Right lung (tissue), 5 donors: Measurements from ENCODE around the gene ALDOA. TPM values are rescaled to one million over a fixed set of nuclear protein-coding genes. Genes with fewer than 3 reads are reported as not detected.

Experiments
- DNase-seq, 2 donors: peaks; one replicate each; pipeline ENCODE4 v3.0.0-alpha.2; 2013
- polyA plus RNA-seq, 5 donors: library from polyadenylated mRNA; unstranded; fragments of 120-200 nt; gene quantifications; one replicate each; pipeline versions ENCODE4 v1.2.1 to v1.2.3, GENCODE V29; 2013; ENCODE audit warnings: inconsistent platforms in 1 of 5, low replicate concordance in 1 of 5; ENCODE audit not compliant: insufficient read length in 5 of 5, insufficient read depth in 1 of 5

Gene ALDOA
- polyA plus RNA-seq, 5 donors, result 251 to 539 (median 362) TPM

DNA sequence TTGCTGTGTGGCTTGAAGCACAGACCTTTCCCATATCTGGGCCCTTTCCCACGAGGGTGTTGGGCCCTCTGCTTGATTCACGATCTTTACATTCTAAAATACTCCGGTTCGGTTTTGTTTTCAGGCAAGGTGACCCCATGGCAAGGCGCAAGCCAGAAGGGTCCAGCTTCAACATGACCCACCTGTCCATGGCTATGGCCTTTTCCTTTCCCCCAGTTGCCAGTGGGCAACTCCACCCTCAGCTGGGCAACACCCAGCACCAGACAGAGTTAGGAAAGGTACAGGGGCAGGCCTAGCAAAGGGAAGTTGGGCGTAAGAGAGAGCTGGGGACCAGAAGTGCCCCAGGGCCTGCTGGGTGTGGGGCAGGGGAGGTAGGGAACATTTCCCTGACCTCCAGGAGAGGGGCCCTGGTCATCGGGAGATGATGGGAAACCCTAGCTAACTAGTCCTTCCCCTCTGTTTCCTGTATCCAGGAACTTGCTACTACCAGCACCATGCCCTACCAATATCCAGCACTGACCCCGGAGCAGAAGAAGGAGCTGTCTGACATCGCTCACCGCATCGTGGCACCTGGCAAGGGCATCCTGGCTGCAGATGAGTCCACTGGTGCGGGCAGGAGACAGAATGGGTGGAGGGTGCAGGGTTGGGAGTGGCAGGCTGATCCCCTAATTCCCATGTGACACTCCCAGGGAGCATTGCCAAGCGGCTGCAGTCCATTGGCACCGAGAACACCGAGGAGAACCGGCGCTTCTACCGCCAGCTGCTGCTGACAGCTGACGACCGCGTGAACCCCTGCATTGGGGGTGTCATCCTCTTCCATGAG, 1.4 kb downstream of the ALDOA start:
- no peak for DNase-seq

DNA sequence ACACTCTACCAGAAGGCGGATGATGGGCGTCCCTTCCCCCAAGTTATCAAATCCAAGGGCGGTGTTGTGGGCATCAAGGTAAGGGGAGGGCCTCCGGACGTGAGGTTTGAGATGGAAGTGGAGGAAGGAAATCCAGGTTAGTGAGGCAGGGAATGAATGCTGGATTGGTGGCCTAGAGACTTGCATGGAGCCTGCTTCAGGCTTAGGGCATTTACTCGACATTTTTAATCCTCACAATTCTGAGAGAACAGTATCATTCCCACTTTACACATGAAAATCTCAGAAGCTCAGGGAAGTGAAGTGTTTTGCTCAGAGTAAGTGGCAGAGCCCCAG, 2.0 kb downstream of the ALDOA start:
- DNase-seq, result no peak

GRCh38 chr16:30068333-30068732, 2.8 kb downstream of the ALDOA start:
- DNase-seq, result no peak

DNA sequence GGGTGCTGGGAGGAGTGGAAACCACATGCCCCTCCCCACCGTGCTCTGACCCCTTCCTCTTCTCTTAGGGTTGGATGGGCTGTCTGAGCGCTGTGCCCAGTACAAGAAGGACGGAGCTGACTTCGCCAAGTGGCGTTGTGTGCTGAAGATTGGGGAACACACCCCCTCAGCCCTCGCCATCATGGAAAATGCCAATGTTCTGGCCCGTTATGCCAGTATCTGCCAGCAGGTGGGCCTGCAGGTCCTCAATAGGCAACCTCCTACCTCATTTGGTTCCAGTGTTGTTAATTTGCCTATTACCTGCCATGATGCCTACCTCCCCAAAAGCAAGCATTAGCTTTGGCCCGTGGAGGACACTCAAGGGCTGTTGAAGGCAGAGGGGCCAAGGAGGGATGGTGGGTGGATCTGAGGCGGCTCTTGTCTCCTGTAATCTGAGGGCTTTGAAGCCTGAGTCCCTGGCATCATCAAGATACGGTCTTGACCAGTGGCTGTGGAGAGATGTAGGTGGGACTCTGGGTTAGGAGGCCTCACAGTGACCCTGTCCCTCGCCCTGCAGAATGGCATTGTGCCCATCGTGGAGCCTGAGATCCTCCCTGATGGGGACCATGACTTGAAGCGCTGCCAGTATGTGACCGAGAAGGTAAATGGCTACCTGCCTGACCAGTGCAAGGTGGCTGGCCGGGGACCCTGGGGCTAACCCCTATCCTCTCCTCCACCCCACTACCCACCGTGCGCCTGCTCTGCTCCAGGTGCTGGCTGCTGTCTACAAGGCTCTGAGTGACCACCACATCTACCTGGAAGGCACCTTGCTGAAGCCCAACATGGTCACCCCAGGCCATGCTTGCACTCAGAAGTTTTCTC, 3.4 kb downstream of the ALDOA start:
- DNase-seq, result no peak

DNA sequence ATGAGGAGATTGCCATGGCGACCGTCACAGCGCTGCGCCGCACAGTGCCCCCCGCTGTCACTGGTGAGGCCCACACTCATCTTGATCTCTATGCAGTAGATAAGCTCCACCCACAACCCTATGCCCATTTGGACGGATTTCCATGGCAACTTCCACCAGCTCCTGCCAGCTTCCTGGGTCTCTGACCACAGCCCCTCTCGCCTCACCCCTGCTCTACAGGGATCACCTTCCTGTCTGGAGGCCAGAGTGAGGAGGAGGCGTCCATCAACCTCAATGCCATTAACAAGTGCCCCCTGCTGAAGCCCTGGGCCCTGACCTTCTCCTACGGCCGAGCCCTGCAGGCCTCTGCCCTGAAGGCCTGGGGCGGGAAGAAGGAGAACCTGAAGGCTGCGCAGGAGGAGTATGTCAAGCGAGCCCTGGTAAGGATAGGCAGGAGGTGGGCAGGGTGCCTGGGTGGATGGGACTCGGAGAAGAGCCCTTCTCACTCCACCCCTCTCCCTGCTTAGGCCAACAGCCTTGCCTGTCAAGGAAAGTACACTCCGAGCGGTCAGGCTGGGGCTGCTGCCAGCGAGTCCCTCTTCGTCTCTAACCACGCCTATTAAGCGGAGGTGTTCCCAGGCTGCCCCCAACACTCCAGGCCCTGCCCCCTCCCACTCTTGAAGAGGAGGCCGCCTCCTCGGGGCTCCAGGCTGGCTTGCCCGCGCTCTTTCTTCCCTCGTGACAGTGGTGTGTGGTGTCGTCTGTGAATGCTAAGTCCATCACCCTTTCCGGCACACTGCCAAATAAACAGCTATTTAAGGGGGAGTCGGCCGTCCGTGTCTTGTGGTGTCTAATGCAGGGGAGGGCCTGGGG, 4.3 kb downstream of the ALDOA start:
- no peak for DNase-seq

DNA sequence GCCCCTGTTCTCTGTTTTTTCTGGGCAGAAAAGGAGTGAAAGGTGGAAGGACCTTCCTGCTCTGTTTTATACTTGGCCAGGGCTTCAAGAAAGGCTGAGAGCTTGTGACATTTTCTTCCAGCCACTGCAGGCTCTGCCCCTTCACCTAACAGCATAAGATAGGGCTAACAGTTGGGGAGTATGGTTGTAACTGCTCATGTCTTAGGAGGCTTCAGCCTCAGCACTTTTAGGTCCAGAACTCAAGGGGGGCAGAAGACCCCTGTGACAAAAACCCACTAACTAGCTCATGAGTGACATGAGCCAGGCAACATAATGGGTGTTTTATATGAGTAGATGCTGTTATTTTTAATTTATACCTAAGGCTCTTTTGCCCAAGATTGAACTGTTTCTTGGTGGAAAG, 4.9 kb downstream of the ALDOA start:
- no peak for DNase-seq

DNA sequence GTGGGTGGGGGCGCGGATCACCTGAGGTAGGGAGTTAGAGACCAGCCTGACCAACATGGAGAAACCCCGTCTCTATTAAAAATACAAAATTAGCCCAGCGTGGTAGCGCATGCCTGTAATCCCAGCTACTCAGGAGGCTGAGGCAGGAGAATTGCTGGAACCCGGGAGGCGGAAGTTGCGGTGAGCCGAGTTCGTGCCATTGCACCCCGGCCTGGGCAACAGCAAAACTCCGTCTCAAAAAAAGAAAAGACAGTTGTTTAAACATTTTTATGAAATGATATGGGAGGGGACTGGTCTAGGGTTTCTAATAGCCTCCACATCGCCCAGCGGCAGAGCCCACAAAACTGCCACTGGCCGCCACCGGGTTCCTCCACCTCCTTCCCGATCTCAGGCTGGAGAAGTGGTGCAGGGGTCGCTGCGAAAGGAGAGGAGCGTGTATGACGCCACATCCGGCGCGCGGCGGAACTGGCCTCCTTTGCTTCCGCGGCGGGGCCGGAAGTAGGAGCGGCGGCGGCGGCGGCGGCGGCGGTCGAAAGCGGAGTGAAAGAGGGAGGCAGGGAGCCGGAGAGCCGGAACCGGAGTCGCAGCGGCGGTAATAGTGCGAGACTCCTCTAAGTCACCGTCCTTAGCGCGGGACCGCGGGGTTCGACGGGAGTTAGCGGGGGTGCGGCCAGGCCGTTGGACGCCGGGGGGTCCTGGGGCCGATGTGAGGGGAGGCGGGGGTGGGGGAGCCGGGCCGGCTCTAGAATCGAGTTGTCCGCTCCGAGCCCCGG, 10.1 kb downstream of the ALDOA start, which contains the start of gene PPP4C:
TSS of gene PPP4C (plus strand) at position 492 of the 773 bp plus-strand sequence. CDS start 384 bp downstream, outside the sequence.
- DNase-seq, result peak; percentile 84 to 85

GRCh38 chr16:30076276-30076791, 10.8 kb downstream of the ALDOA start:
- no peak for DNase-seq

DNA sequence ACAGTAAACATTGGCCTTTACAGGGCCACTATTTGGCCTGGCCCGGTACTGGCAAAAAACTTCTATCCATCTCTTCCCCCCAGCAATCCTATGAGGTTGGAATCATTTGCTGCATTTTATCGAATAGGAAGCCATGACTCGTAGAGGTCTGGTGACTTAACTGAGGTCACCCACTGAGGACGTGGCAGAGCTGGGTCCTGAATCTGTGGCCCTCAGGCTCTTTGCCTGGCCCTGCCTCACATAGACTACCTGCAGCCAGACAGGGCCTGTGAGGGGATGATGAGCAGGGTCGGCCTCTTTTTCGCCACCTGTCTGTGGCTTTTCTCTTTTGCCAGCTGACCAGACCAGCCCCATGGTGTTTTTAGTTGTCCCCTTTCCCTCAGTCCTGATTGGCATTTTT, 12.1 kb downstream of the ALDOA start:
- no peak for DNase-seq

- DNase-seq, result no peak
Observed at GRCh38 chr16:30078744-30079143, 13.2 kb downstream of the ALDOA start.

- DNase-seq, result no peak
Observed at GRCh38 chr16:30079480-30079879, 13.9 kb downstream of the ALDOA start.

GRCh38 chr16:30082545-30083090, 17.1 kb downstream of the ALDOA start:
- no peak for DNase-seq

DNA sequence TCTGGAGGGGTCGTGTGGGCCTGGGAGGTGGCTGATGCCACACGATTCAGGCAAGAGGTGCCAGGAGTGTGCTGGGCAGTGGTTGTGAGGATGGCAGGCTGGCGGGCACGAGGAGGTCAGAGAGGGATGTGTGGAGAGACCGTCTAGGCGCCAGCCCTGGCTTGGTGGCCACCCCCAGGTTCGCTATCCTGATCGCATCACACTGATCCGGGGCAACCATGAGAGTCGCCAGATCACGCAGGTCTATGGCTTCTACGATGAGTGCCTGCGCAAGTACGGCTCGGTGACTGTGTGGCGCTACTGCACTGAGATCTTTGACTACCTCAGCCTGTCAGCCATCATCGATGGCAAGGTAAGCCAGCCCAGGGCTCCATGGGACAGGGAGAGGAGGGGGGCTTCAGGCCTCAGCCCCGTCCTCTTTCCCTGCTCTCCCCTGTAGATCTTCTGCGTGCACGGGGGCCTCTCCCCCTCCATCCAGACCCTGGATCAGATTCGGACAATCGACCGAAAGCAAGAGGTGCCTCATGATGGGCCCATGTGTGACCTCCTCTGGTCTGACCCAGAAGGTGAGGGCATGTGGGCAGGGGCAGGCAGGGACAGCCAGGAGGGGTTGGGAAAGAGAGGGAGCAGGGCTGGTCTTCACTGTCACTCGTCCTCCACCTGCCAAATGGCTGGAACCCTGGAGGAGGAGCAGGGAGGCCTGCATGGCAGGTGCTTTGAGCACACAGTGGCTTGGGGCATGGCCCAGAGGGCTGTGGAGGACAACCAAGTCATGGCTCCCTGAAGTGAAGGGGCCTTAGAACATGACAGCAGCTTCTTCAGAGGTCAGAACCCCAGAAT, 17.9 kb downstream of the ALDOA start:
- DNase-seq, result no peak

DNA sequence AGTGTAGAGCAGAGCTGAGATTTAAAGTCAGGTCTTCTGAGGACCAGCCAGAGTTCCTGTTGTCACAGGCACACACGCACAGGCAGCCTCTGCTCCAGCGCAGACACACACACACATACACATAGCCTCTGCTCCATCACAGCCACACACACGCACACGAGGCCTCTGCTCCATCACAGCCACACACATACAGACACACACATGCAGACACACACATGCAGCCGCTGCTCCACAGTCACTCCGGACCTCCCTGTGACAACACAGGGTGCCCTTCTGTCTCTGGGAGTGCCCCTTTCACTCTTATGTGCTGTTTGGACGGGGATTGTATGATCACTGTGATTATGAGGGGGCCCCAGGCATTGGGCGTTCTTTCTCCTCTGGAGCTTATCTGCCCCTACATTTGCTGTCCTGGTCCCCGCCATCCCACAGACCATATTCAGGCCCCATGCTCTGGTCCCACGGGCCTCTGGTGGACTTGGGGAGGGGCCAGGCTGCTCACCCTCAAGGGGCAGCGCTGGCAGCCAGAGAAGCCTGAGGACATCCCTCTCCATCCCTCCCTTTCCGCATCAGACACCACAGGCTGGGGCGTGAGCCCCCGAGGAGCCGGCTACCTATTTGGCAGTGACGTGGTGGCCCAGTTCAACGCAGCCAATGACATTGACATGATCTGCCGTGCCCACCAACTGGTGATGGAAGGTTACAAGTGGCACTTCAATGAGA, 18.7 kb downstream of the ALDOA start:
- DNase-seq, result no peak

GRCh38 chr16:30084816-30085159, 19.2 kb downstream of the ALDOA start:
- DNase-seq, result no peak

DNA sequence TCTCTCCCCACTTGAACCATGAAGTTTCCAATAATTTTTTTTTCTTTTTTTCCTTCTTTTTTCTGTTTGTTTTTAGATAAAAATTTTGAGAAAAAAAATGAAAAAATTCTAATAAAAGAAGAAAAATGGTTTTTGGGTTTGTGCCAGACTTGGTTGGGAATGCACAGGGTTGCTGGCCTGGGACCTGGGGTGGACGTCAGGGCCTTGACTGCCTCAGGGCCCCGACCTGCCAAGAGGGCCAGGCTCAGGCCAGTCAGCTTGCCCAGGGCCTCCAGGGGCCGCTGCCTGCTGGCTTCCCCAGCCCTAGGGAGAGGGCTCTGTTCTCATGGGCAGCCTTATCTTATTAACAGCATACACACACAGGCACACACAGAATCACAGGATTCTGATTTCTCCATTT, 19.7 kb downstream of the ALDOA start:
- no peak for DNase-seq

DNA sequence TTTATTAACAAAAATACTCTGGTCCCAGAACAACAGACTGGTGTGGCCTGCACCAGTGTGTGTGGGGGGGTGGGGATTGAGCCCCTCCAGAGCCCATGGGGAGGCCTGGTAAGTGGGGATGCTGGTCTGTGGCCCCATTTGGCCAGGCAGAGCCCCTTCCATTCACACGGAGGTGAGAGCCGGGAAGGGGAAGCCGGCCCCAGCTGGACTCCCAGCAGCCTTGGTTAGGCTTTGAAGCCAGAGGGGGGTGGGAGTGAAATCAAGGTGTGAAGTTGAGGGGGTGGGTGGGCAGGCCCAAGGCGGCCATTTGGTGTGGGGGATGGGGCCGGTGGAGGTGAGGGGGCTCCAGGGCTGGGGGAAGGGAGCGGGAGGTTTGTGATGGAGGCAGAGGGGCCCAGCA, 20.3 kb downstream of the ALDOA start:
- no peak for DNase-seq

DNA sequence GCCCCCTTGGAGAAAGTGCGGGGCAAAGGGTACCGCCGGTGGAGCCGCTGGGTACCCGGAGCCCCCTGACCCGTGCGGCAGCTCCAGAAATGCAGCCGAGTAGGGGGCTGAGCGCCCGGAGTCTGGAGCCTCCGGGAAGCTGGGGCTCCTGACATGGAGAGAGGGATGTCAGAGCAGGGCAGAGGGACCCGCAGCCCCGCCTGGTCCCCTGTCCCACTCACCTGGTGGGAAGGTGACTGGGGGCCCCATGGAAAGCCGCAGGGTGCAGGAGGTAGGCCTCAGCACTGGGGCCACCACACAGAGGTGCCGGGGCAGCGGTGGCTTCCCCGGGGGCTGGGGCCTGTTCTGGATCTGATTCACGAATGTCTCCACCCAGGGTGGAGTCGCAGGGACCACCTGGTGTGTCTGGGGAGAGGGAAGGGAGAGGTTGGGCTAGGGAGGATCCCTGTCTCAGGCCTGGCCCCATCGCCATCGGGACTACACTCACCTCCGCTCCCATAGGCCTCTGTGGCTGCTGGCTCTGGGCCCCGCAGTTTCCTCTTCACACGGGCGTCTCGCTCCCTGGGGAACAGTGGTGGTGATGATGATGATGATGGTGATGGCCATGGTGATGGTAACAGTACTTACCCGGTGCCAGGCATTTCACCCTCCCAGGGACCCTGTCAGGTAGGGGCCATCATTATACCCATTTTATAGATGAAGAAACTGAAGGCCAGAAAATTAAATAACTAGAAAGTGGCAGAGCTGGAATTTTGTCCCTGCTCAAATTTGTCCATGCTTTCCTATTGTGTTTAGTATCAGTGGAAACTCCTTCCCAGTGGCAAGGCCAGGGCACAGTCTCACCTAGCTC, 21.0 kb downstream of the ALDOA start:
- no peak for DNase-seq
